Lung (tissue), 12 donors: ENCODE data around the gene MYO7A. TPM values are rescaled to one million over a fixed set of nuclear protein-coding genes. Genes with fewer than 3 reads are reported as not detected.

Source experiments
- ATAC-seq: fragments of 200-7000 bp; cut with Tn5 transposase; one replicate; pipeline ENCODE4 v1.9.1; 2020; ENCODE audit warnings: moderate number of reproducible peaks; ENCODE audit not compliant: insufficient read depth, low FRiP score
- DNase-seq, 3 donors: peaks; one replicate each; pipeline ENCODE4 v3.0.0-alpha.2; 2013 to 2017
- H3K27ac ChIP-seq, 2 donors: one replicate each; pipeline ENCODE4 v1.5.1; 2013; ENCODE audit warnings: mild to moderate bottlenecking in 2 of 2, moderate library complexity in 2 of 2, control low read depth in 1 of 2, inconsistent platforms in 1 of 2, low read depth in 1 of 2, low read length in 1 of 2
- H3K27me3 ChIP-seq, 3 donors: one replicate each; pipeline ENCODE4 v1.5.1; 2013; ENCODE audit warnings: low read length in 2 of 3; ENCODE audit not compliant: control insufficient read depth in 3 of 3, insufficient read depth in 3 of 3
- H3K36me3 ChIP-seq, 4 donors: one replicate each; pipeline ENCODE4 v1.5.1; 2013; ENCODE audit warnings: low read length in 4 of 4, mild to moderate bottlenecking in 1 of 4, moderate library complexity in 1 of 4; ENCODE audit not compliant: control insufficient read depth in 4 of 4, insufficient read depth in 4 of 4
- H3K4me1 ChIP-seq, 5 donors: one replicate each; pipeline ENCODE4 v1.5.1; 2013; ENCODE audit warnings: low read length in 5 of 5, mild to moderate bottlenecking in 2 of 5, moderate library complexity in 1 of 5; ENCODE audit not compliant: control insufficient read depth in 5 of 5, insufficient read depth in 5 of 5
- H3K4me3 ChIP-seq: one replicate; pipeline ENCODE4 v1.5.1; 2013; ENCODE audit warnings: mild to moderate bottlenecking, control low read depth, moderate library complexity
- H3K9ac ChIP-seq, 2 donors: one replicate each; pipeline ENCODE4 v1.5.1; 2013; ENCODE audit warnings: low read length in 2 of 2, control low read depth in 1 of 2; ENCODE audit not compliant: insufficient read depth in 1 of 2
- H3K9me3 ChIP-seq, 4 donors: one replicate each; pipeline ENCODE4 v1.5.1; 2013; ENCODE audit warnings: low read length in 3 of 4, mild to moderate bottlenecking in 1 of 4, moderate library complexity in 1 of 4; ENCODE audit not compliant: control insufficient read depth in 4 of 4, insufficient read depth in 3 of 4
- whole genome bisulfite sequencing, 2 donors: extraction: QIAGEN DNeasy Blood & Tissue Kit; methylation state at CpG; one replicate each; pipeline ENCODE4 v1.1.7; 2013; 5-methylcytosine and 5-hydroxymethylcytosine counted together
- polyA plus RNA-seq, 2 donors: library from polyadenylated mRNA; stranded (reverse); fragments of 200-250 nt; gene quantifications; one replicate each; pipeline ENCODE4 v1.2.1, GENCODE V29; 2013
- total RNA-seq, 2 donors: library from RNA; depleted of rRNA in 1 of 2; stranded (reverse); fragments of >200 nt in 1 of 2; gene quantifications; one replicate each; pipeline ENCODE4 v1.2.1, GENCODE V29; 2014 to 2021
- TF ChIP-seq, protein P1 (sequence below): IDR thresholded peaks from 2 replicates; pipeline ENCODE4 v1.5.1; 2012; ENCODE audit warnings: mild to moderate bottlenecking; ENCODE audit errors: control extremely low read depth, extremely low read depth
- donor health status: control.
- donor health status: control.
- donor health status: Bipolar disorder and iron deficiency.
- donor health status: healthy.
- donor health status: DM: yes; HTN: yes; CAD: no.

The MYO7A gene
- total and polyA plus RNA-seq, 4 donors = 1.8 to 10.2 (median 6.3) TPM

DNA sequence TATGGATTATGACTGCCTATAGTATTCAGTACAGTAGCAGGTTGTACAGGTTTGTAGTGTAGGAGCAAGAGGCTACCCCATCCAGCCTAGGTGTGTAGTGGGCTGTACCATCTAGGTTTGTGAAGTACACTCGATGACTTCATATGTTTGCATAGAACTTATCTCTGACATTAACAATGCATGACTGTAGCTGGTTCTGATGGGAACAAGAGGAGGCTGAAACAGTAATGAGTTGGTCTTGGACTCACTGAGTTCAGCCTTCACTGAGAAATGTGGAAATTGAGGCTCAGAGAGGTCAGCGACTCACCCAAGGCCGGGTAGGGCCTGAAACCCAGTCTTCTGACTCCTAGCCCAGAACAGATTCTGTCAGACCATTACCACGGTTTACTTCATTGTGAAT is 13.0 kb downstream of the MYO7A start:
- WGBS, 2 donors = 77 to 92% methylated on average over 4 of the region's 4 CpGs
- Histone ChIP-seq H3K27ac (no peak overlapping the region), H3K9me3 (no peaks in the 10 kb centered on the region), H3K4me1 (peaks cover 0 to 13% (median 7%) of the 10 kb centered on the region in 5 donors), H3K36me3 (no peaks in the 10 kb centered on the region), H3K4me3 (no peak overlapping the region), H3K27me3 (peaks cover 0 to 21% (median 17%) of the 10 kb centered on the region in 3 donors), H3K9ac (no peak overlapping the region)
- DNase-seq (peak in 2 of 3 donors; percentile 55 to 78), ATAC-seq (no peak)
- TF ChIP-seq, protein P1, sequence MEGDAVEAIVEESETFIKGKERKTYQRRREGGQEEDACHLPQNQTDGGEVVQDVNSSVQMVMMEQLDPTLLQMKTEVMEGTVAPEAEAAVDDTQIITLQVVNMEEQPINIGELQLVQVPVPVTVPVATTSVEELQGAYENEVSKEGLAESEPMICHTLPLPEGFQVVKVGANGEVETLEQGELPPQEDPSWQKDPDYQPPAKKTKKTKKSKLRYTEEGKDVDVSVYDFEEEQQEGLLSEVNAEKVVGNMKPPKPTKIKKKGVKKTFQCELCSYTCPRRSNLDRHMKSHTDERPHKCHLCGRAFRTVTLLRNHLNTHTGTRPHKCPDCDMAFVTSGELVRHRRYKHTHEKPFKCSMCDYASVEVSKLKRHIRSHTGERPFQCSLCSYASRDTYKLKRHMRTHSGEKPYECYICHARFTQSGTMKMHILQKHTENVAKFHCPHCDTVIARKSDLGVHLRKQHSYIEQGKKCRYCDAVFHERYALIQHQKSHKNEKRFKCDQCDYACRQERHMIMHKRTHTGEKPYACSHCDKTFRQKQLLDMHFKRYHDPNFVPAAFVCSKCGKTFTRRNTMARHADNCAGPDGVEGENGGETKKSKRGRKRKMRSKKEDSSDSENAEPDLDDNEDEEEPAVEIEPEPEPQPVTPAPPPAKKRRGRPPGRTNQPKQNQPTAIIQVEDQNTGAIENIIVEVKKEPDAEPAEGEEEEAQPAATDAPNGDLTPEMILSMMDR = no peak

DNA sequence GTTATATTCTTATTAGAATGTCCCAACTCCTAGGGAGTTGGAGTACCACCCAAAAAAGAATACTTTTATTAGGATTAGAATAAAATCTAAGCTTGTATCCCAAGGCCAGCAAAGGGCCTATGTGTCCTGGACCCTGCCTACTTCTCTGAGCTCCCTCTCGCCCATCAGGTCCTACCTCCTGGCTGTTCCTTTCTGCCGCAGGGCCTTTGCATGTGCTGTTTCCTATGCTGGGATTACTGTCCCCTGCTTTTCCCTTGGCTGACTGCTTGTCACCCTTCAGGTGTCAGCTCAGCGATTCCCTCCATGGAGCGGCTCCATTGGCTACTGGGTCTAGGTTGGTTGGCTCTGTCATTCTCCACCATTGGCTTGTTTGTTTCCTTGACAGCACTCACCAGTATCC is 13.4 kb downstream of the MYO7A start:
- H3K9ac ChIP-seq = no peak overlapping the region
- no peak overlapping the region for H3K27ac ChIP-seq
- ATAC-seq (no peak), DNase-seq (no peak)
- WGBS, 2 donors = 98% methylated on average over 4 of the region's 4 CpGs
- peaks cover 0 to 13% (median 7%) of the 10 kb centered on the region in 5 donors for H3K4me1 ChIP-seq
- no peaks in the 10 kb centered on the region for H3K36me3 ChIP-seq
- H3K4me3 ChIP-seq = no peak overlapping the region
- TF ChIP-seq, protein P1 = no peak
- H3K27me3 ChIP-seq = peaks cover 0 to 16% (median 15%) of the 10 kb centered on the region in 3 donors
- no peaks in the 10 kb centered on the region for H3K9me3 ChIP-seq

GRCh38 chr11:77142091-77142975 is 14.3 kb downstream of the MYO7A start:
- no peaks in the 10 kb centered on the region for H3K9me3 ChIP-seq
- TF ChIP-seq, protein P1 = no peak
- no peak overlapping the region for H3K9ac ChIP-seq
- H3K36me3 ChIP-seq = no peaks in the 10 kb centered on the region
- no peak for ATAC-seq
- H3K27me3 ChIP-seq = peaks cover 0 to 8% (median 7%) of the 10 kb centered on the region in 3 donors
- 87 to 89% methylated on average over 11 of the region's 11 CpGs for WGBS, 2 donors
- peaks cover 0 to 13% (median 7%) of the 10 kb centered on the region in 5 donors for H3K4me1 ChIP-seq
- no peak overlapping the region for H3K27ac ChIP-seq
- no peak overlapping the region for H3K4me3 ChIP-seq
- no peak for DNase-seq
